Esophagus muscularis mucosa (tissue), 4 donors: ENCODE measurements around the gene SHPK.

ENCODE experiments used
- CTCF ChIP-seq, 3 experiments: fragments of 200-600 bp in 2 of 3; fragments of 450-650 bp in 1 of 3; sonication (generic) in 2 of 3; IDR thresholded peaks; one replicate each; pipeline ENCODE4 v1.5.1; 2017 to 2019; ENCODE audit warnings: antibody characterized with exemption in 3 of 3, mild to moderate bottlenecking in 2 of 3, moderate library complexity in 1 of 3
- EP300 ChIP-seq: sonication (generic); formaldehyde crosslinking; IDR thresholded peaks from one replicate; pipeline ENCODE4 v1.6.1; 2017; ENCODE audit warnings: antibody characterized with exemption
- POLR2A ChIP-seq: fragments of 450-650 bp; IDR thresholded peaks from one replicate; pipeline ENCODE4 v1.6.1; 2017; ENCODE audit warnings: antibody characterized with exemption, moderate library complexity, mild to moderate bottlenecking, low read depth

GRCh38 chr17:3565143-3565542, 70.9 kb downstream of the SHPK start:
- no peak for TF ChIP-seq CTCF (IDR thresholded peaks at IDR 0.05)
- no peak for TF ChIP-seq POLR2A
- no peak for TF ChIP-seq EP300
